PFSK-1 (cell line): ENCODE measurements around the gene NR6A1.

Experiments used
- FOXP2 ChIP-seq: optimal IDR thresholded peaks from 2 replicates; pipeline ENCODE3; 2011; ENCODE audit warnings: borderline replicate concordance, control low read depth, inconsistent platforms; ENCODE audit not compliant: insufficient read depth; ENCODE audit errors: extremely low read length, extremely low read depth
- POLR2AphosphoS5 ChIP-seq: IDR thresholded peaks from 2 replicates; pipeline ENCODE4 v1.6.1; 2012; ENCODE audit warnings: low read depth, mild to moderate bottlenecking, control low read depth, low read length, moderate library complexity
- REST ChIP-seq, 2 experiments: IDR thresholded peaks; 2 replicates each; pipeline versions ENCODE4 v1.6.1 to v1.8.0; 2011 to 2012; ENCODE audit warnings: low read depth in 2 of 2, low read length in 2 of 2, control low read depth in 1 of 2, inconsistent platforms in 1 of 2, mild to moderate bottlenecking in 1 of 2, moderate library complexity in 1 of 2; ENCODE audit not compliant: insufficient read depth in 1 of 2
- SIN3A ChIP-seq: IDR thresholded peaks from 2 replicates; pipeline ENCODE4 v1.6.1; 2012; ENCODE audit warnings: mild to moderate bottlenecking, low read length, moderate library complexity, borderline replicate concordance; ENCODE audit not compliant: insufficient read depth
- TAF1 ChIP-seq: IDR thresholded peaks from 2 replicates; pipeline ENCODE4 v1.6.1; 2012; ENCODE audit warnings: low read length, control low read depth, borderline replicate concordance; ENCODE audit not compliant: insufficient read depth

The NR6A1 gene

GRCh38 chr9:124535846-124536245 lies 235.3 kb downstream of the NR6A1 start:
- no peak for TF ChIP-seq TAF1
- TF ChIP-seq REST (IDR thresholded peaks at IDR 0.05; ENCODE audit: insufficient read depth in 1 of 2, low read depth in 2 of 2, low read length in 2 of 2), result no peak

GRCh38 chr9:124532897-124533296 lies 238.2 kb downstream of the NR6A1 start:
- no peak for TF ChIP-seq FOXP2

GRCh38 chr9:124531115-124531514 lies 240.0 kb downstream of the NR6A1 start:
- TF ChIP-seq REST (IDR thresholded peaks at IDR 0.05; ENCODE audit: insufficient read depth in 1 of 2, low read depth in 2 of 2, low read length in 2 of 2) (no peak), POLR2AphosphoS5 (no peak), SIN3A (no peak), TAF1 (no peak), FOXP2 (no peak)

- TF ChIP-seq TAF1 (no peak), REST (IDR thresholded peaks at IDR 0.05; ENCODE audit: insufficient read depth in 1 of 2, low read depth in 2 of 2, low read length in 2 of 2) (no peak), POLR2AphosphoS5 (no peak), SIN3A (no peak), FOXP2 (no peak)
Observed at GRCh38 chr9:124530246-124530645, 240.9 kb downstream of the NR6A1 start.

- no peak for TF ChIP-seq REST (IDR thresholded peaks at IDR 0.05; ENCODE audit: insufficient read depth in 1 of 2, low read depth in 2 of 2, low read length in 2 of 2)
- TF ChIP-seq SIN3A, result no peak
- TF ChIP-seq TAF1, result no peak
- TF ChIP-seq POLR2AphosphoS5, result no peak
- TF ChIP-seq FOXP2, result no peak
Observed at GRCh38 chr9:124527781-124528180, 243.3 kb downstream of the NR6A1 start.

- no peak for TF ChIP-seq TAF1
- TF ChIP-seq SIN3A, result no peak
- no peak for TF ChIP-seq POLR2AphosphoS5
- no peak for TF ChIP-seq REST (IDR thresholded peaks at IDR 0.05; ENCODE audit: insufficient read depth in 1 of 2, low read depth in 2 of 2, low read length in 2 of 2)
- TF ChIP-seq FOXP2, result no peak
Observed at GRCh38 chr9:124526174-124526573, 244.9 kb downstream of the NR6A1 start.
